GM10248 (cell line): ENCODE results near the gene CPXM2.

ENCODE experiments used
- CTCF ChIA-PET: fragments of 300-600 bp; sonication (Branson Sonifier 250); formaldehyde crosslinking; extraction: SDS; loops from one replicate; lab custom pipeline; 2021; ENCODE audit warnings: antibody characterized with exemption; lab: Yijun Ruan, JAX
- POLR2A ChIA-PET: fragments of 350-650 bp; sonication (Branson Sonifier 250); formaldehyde crosslinking; extraction: SDS; loops from one replicate; lab custom pipeline; 2020; ENCODE audit warnings: antibody characterized with exemption; lab: Yijun Ruan, JAX
- DNase-seq: peaks from one replicate; pipeline ENCODE4 v3.0.0; 2012; ENCODE audit errors: extremely low spot score
- TF ChIP-seq, protein P1 (sequence below): IDR thresholded peaks from 2 replicates; pipeline ENCODE4 v1.5.1; 2012; ENCODE audit warnings: mild to moderate bottlenecking, low read depth; ENCODE audit errors: extremely low read depth, missing control alignments, control extremely low read depth

Gene CPXM2

GRCh38 chr10:123908379-123908778 is 16.8 kb upstream of the CPXM2 start:
- CTCF ChIA-PET: no interaction called here
- DNase-seq: no peak
- POLR2A ChIA-PET: no interaction called here
- TF ChIP-seq, protein P1, sequence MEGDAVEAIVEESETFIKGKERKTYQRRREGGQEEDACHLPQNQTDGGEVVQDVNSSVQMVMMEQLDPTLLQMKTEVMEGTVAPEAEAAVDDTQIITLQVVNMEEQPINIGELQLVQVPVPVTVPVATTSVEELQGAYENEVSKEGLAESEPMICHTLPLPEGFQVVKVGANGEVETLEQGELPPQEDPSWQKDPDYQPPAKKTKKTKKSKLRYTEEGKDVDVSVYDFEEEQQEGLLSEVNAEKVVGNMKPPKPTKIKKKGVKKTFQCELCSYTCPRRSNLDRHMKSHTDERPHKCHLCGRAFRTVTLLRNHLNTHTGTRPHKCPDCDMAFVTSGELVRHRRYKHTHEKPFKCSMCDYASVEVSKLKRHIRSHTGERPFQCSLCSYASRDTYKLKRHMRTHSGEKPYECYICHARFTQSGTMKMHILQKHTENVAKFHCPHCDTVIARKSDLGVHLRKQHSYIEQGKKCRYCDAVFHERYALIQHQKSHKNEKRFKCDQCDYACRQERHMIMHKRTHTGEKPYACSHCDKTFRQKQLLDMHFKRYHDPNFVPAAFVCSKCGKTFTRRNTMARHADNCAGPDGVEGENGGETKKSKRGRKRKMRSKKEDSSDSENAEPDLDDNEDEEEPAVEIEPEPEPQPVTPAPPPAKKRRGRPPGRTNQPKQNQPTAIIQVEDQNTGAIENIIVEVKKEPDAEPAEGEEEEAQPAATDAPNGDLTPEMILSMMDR: no peak

- TF ChIP-seq, protein P1: no peak
- DNase-seq: no peak
- ChIA-PET CTCF (no interaction called here), POLR2A (no interaction called here)
Measured at GRCh38 chr10:123906884-123907652, 15.5 kb upstream of the CPXM2 start.

GRCh38 chr10:123906296-123906695 is 14.7 kb upstream of the CPXM2 start:
- ChIA-PET CTCF (no interaction called here), POLR2A (no interaction called here)
- no peak for DNase-seq
- TF ChIP-seq, protein P1: no peak

DNA sequence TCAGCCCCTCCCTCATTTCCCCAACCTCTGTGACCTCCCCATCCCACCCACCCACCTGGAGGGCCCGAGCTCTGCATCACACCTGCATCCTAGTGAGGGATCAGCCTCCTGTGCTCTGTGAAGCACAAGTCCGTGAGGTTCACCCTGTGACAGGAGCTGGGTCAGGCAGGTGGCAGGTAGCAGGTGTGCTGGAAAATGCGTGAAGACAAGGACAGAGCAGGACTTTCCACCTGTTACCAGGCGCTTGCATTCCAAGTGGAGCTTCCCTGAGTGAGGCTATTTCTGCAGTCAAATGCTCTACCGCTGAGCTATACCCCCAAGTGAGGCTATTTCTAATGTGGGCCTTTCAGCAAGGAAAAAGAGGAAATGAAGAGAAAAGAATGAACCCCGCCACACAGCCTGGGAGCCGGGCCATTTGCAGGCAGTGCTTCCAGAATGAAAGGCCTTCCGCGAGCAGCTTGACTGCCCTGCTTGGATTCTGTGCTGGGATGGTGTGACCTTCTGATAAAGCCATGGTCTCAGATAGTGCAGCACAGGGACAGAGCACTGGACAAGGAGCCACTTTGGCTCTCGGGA is 13.3 kb upstream of the CPXM2 start:
- CTCF ChIA-PET: interaction anchor here (1.1 to 1.2 kb wide), 2 partner anchors 15 to 56 kb away, joined by 3 read pairs; no protein-coding TSS in a partner anchor
- no peak for DNase-seq
- POLR2A ChIA-PET: no interaction called here
- TF ChIP-seq, protein P1: no peak

DNA sequence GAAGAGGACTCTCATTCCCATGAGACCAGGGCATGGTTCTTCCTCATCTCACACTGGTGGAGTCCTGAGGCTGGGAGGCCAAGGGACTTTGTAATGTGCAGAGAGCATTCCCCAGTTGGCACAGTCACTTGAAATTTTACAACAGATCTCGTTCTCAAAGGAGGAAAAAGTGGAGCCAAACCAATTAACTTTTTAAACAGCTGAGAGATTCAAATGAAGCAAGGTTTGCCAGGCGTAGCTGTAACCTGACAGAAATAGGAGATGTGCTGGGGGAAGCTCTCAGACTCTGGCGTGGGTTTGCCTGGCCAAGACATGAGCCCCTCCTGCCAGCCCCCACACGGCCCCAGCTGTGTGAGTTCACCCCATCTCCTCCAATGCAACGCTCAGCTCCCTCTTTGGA is 12.0 kb upstream of the CPXM2 start:
- ChIA-PET CTCF (interaction anchor here (0.8 to 1.2 kb wide), 2 partner anchors 13 to 55 kb away, joined by 3 read pairs; no protein-coding TSS in a partner anchor), POLR2A (no interaction called here)
- TF ChIP-seq, protein P1: no peak
- DNase-seq: no peak

GRCh38 chr10:123901621-123902020 is 10.0 kb upstream of the CPXM2 start:
- TF ChIP-seq, protein P1: no peak
- no peak for DNase-seq
- ChIA-PET POLR2A (no interaction called here), CTCF (interaction anchor here (0.9 to 1.3 kb wide), 4 partner anchors 10 to 33 kb away, joined by 3 to 5 read pairs (median 4); no protein-coding TSS in a partner anchor)
